ENCODE results near the gene KCTD15. TPM values are rescaled to one million over a fixed set of nuclear protein-coding genes. Genes with fewer than 3 reads are reported as not detected.

KCTD15 gene
- total RNA-seq, 1 experiment from 2014 or later = 59.9 TPM

- no CpG with 5 or more reads among the region's 4 CpGs for WGBS (ENCODE audit: extremely low coverage, insufficient read length, low lambda C conversion rate)
- no peaks in the 10 kb centered on the region for H3K79me1 ChIP-seq (ENCODE audit: insufficient read depth, low read depth, low read length, poor library complexity, severe bottlenecking)
- no peak overlapping the region for H3K4ac ChIP-seq (ENCODE audit: low read depth, low read length)
- no peak overlapping the region for H4K91ac ChIP-seq (ENCODE audit: insufficient read length, low read depth, low read length)
- H2BK120ac ChIP-seq (ENCODE audit: low read depth, low read length, poor library complexity, severe bottlenecking) = no peak overlapping the region
- H3T11ph ChIP-seq (ENCODE audit: low read length) = no peak overlapping the region
- no peaks in the 10 kb centered on the region for H3K79me2 ChIP-seq (ENCODE audit: insufficient read depth, low read length)
- no peak for TF ChIP-seq CTCF (conservative IDR thresholded peaks at IDR 0.05)
- no peak overlapping the region for H2AK5ac ChIP-seq (ENCODE audit: insufficient read length, low read length)
- Mint-ChIP-seq H3K4me3 (no peak overlapping the region), H3K27ac (no peak overlapping the region), H3K4me1 (peaks cover 0 to 2% of the 10 kb centered on the region in 2 experiments; a peak in 1 of 4 replicates), H3K9me3 (no peaks in the 10 kb centered on the region), H3K27me3 (ENCODE audit: low read depth) (peaks cover 11% of the 10 kb centered on the region), H3K36me3 (ENCODE audit: insufficient read depth in 1 of 3, low read depth in 3 of 3) (no peaks in the 10 kb centered on the region; a peak in 1 of 7 replicates)
- no peak overlapping the region for H2AFZ ChIP-seq (ENCODE audit: low read length)
- H3K9ac ChIP-seq (ENCODE audit: extremely low read depth, insufficient read length, low read length) = no peak overlapping the region
- H3K27ac ChIP-seq (ENCODE audit: insufficient read length, low read depth, low read length) = no peak overlapping the region
- no peaks in the 10 kb centered on the region for H3K23me2 ChIP-seq (ENCODE audit: insufficient read length, low read depth, low read length, poor library complexity, severe bottlenecking)
- no peak overlapping the region for H3K23ac ChIP-seq (ENCODE audit: insufficient read length, low read depth, low read length)
- H3K56ac ChIP-seq (ENCODE audit: insufficient read length, low read depth, low read length) = no peak overlapping the region
- H3K14ac ChIP-seq (ENCODE audit: insufficient read depth, low read length) = no peak overlapping the region
- no peak overlapping the region for H4K8ac ChIP-seq (replicated peaks; ENCODE audit: insufficient read length, low read depth, low read length)
- H3K27me3 ChIP-seq (ENCODE audit: insufficient read depth, low read length) = no peaks in the 10 kb centered on the region
- no peak overlapping the region for H3K18ac ChIP-seq (ENCODE audit: insufficient read length, low read depth, low read length)
- no peak overlapping the region for H2BK12ac ChIP-seq (ENCODE audit: insufficient read length, low read depth, low read length)
- no peaks in the 10 kb centered on the region for H3K4me1 ChIP-seq (ENCODE audit: insufficient read depth, low read length)
- H2BK5ac ChIP-seq (ENCODE audit: insufficient read length, low read length) = no peak overlapping the region
- no peak for DNase-seq
- H2BK20ac ChIP-seq (ENCODE audit: low read depth, low read length, poor library complexity, severe bottlenecking) = no peak overlapping the region
- H3K4me2 ChIP-seq (ENCODE audit: insufficient read depth, insufficient read length, low read length) = no peak overlapping the region
- no peaks in the 10 kb centered on the region for H4K20me1 ChIP-seq (ENCODE audit: control insufficient read depth, insufficient read depth, insufficient read length)
- no peak overlapping the region for H4K5ac ChIP-seq (ENCODE audit: insufficient read length, low read depth, low read length)
- no peak overlapping the region for H2BK15ac ChIP-seq (ENCODE audit: low read depth, low read length)
- no peaks in the 10 kb centered on the region for H3K9me3 ChIP-seq (ENCODE audit: control insufficient read depth, low read depth, low read length)
These were observed 49.4 kb upstream of the KCTD15 start for GRCh38 chr19:33747273-33747672.

Measured in H9 (cell line).